Measurements from ENCODE around the gene SKAP1.

DNA sequence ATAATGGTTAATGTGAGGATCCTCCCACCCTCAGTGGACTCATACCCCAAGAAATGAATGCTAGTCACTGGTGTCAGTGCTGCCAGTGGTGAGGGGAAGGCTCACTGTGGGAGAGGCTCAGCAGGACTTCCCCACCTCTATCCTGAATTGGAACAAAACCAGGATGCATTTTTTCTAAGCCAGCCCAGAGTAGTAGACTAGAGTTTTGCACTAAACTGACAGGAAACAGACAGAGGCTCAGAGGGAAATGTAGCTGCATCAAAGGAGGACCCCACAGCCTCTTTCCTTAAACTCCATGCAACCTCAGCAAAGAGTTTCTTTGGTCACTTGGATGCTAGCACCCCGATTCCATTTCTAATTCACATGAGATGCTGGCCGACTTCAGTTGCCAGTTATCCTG lies 10.7 kb upstream of the SKAP1 start:
- TF ChIP-seq POLR2AphosphoS5 (IDR thresholded peaks at IDR 0.05) = no peak
- no peak for TF ChIP-seq EP300 (IDR thresholded peaks at IDR 0.05)

All from esophagus muscularis mucosa (tissue), 3 donors.